HG03442 (cell line): ENCODE data around the gene FER.

Source experiments
- ATAC-seq: cut with Tn5 transposase; IDR thresholded peaks from one replicate; pipeline ENCODE4 v1.9.1; 2021; ENCODE audit warnings: mild to moderate bottlenecking, moderate library complexity; ENCODE audit not compliant: unreplicated experiment

Gene FER

DNA sequence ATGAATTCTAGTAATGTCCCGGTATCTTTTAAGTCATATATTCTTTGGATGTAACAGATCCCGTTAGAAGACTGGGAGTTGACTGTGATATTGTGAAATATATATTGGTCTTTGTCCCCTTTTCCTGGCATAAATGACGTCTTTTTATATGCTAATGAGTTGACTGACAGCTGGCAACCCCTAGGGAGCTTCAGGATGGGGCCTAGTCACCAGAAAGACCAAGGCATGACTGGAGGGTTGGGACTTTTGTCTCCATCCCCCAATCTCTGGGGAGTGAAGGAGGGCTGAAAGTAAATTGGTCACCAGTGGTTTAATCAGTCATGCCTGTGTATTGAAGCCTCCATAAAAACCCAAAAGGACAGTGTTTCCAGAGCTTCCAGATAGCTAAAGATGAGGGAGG is 420.5 kb downstream of the FER start:
- no peak for ATAC-seq

DNA sequence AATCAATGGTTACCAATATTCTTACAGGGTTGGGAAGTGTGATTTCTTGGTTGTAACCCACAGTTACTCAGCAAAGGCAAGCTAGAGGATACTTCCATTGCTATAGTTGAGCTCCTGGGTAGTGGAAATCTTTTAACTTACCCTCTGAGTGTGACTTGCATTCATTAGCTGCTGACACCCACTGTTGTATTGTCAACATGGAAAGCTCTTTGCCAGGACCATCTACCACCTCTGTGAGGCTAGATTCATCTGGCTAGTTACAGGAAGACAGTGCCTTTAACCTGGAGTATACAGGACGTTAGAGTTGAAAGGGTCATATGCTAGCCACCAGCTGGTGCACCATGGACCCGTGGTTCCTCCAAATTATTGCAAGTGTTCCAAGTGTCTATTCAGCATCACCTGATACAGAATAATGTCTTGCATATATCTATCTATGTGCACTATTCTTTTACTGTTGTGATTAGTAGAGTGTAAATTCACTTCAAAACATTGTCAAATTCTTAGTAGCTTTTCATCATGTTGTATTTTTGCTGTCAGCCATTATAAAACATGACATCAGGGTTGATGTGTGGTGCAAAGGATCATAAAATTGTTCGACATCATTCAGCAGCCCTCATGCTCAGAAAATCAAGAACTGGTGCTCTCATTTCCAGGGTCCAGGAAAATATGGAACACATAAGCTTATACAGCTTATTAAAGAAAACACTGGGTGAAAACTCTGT is 423.1 kb downstream of the FER start:
- ATAC-seq = no peak

- ATAC-seq = peak; percentile 59
These were observed 423.9 kb downstream of the FER start for GRCh38 chr5:109171437-109172073.

- ATAC-seq = no peak
These were observed 425.5 kb downstream of the FER start for GRCh38 chr5:109173036-109173794.

GRCh38 chr5:109177227-109177626 is 429.5 kb downstream of the FER start:
- no peak for ATAC-seq

DNA sequence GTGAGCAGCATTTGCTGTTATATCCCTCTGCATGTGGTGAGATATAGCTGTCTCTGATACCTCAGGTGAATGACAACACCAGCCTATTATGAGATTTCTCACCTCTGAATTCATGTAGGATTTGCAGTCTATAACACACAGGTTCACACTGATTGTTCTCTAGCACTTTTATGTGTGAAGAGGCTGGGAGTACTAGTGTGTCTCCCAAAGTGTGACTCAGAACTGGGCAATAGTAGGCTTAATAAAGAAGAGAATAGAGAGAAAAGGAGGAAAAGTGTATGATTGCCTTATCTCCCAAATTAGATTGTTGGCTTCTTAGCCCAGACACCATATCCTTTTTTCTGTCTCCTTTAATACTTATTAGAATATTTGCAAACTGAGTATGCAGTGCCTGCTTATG is 430.1 kb downstream of the FER start:
- ATAC-seq = no peak

- no peak for ATAC-seq
These were observed 433.0 kb downstream of the FER start for GRCh38 chr5:109180668-109181067.

DNA sequence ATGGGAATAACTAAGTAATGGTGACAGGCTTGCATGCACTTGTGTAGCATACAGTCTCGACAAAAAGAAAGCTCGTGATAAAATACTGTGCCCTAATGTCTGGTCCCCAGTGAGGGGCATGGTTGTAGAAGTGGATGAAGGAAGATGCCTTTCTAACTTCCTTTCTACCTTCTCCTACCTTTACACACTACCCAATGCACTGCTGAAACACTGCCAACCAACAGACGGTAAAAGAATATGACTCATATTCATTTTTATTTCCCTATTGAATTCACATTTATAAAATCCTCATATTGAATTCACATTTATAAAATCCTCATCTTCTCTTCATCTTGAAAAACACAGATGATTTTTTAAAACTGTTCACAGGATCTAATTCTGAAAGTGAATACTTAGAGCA is 439.1 kb downstream of the FER start:
- no peak for ATAC-seq

- peak; percentile 84 for ATAC-seq
These were observed 443.5 kb downstream of the FER start for GRCh38 chr5:109191153-109191558.

DNA sequence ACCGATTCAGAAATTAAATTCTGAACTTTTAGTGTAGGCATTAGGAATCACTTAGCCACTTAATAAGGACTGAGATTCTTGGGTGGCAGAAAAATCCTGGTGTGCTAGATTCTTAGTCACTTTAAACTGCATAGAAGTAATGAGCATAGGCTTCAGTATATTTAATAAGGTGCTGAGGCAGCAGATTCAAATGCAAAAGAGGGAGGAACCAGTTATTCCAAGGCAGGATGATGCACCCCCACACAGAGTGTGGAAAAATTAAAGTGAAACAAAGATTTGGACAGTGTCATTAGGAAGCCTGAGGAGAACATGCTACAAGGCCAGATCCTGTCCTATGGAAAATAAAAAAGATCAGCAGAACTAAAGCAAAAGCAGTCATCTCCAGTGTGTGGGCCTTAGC is 444.3 kb downstream of the FER start:
- no peak for ATAC-seq

DNA sequence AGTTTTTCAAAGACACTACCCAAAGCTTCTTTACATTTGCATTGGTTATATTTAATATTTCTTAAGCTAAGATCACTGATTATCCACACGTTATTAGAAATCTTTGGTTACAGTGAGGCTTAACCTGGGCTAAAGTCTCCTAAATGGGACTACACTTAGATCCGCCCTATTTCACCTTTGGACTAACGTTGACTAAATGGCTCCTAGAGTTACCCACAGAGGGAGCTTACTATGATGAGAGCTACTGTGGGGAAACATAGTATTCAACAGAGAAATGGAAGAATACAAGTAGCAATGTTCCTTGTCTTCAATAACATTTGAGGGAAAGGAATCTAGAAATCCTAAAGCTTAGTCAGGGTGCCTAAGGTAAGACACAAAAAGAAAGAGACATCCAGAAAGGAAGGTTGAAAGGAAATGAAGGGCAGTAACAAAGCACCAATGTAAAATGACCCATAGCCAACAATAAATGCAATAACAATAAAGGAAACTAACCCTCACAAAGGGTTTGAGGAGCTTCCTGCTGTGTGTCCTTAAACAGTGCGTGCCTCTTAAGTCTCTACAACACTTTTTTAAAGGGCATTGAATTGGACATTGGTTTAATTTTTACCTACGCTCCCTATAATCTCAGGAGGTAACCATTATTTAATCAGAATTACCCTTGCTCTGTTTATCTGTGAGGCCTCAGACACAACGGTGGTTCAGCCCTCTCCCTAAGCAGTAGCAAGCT is 445.0 kb downstream of the FER start:
- ATAC-seq = no peak

DNA sequence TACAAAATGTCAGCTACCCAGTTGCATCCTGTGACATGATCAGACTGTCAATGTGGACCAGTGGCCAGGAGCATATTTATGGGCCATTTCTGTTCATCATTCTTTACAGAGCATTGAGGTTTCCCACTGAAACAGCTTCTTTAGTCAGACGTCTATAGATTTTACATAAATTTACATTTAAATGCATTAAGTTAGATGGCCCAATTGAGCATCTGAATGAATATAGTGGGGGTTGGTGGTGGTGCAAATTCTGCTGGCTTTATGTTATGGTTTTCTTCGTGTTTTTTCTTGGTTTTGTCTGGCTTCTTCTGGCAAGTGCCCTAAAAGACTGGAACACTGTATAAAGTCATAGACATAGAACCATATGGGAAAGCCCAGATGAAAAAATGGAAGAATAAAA is 448.0 kb downstream of the FER start:
- no peak for ATAC-seq

DNA sequence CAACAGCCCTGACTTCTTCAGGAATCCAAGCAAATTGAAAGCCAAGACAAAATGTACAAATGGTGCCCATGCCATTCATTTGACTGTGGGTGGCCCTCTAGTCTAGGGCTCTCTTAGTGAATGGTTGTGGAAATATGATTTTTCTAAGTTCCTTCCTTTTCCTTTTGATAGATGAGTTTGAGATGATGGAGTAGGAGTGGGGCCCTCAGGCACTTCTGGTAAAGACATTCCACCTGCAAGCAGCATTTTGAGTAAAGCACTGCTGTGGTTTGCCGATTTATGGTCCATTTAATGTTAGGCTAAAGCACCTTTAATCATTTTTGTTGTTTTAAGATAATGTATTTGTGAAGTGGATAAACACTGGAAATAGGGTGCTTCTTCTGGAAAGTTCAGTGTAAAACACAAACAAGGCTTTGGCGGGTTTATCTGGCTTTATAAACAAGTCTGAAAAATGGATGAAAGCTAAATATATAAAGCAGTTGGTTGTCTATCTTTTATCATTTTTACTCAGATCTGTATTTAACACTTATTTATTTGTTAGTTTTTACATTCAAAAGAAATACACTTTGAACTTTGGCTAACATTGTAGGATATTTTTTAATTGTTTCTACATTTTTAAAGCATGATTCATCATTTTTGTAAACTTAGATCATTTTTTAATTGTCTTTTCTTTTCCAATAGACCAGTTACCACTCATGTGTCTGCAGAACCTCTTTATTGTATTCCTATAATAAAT is 448.6 kb downstream of the FER start:
- ATAC-seq = no peak

- ATAC-seq = no peak
These were observed 449.1 kb downstream of the FER start for GRCh38 chr5:109196823-109197160.

DNA sequence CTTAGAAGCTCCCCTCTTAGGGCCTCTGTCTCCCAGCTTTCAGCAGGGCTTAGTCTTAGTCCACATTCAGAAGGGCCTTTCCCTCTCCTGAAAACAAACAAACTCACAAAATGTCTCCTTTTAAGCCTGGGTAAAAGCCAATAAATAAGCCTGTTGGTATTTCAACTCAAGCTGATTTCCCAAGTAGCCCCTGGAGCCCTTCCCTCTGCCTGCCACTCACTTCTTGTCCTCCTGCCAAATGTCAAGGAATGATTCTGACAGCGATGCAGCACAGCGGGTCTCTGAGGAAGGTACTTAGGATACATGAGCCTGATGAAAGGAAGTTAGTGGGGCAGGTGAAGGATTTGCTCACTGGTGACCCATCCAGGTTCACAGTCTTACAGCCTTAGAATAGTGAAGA is 451.6 kb downstream of the FER start:
- no peak for ATAC-seq

DNA sequence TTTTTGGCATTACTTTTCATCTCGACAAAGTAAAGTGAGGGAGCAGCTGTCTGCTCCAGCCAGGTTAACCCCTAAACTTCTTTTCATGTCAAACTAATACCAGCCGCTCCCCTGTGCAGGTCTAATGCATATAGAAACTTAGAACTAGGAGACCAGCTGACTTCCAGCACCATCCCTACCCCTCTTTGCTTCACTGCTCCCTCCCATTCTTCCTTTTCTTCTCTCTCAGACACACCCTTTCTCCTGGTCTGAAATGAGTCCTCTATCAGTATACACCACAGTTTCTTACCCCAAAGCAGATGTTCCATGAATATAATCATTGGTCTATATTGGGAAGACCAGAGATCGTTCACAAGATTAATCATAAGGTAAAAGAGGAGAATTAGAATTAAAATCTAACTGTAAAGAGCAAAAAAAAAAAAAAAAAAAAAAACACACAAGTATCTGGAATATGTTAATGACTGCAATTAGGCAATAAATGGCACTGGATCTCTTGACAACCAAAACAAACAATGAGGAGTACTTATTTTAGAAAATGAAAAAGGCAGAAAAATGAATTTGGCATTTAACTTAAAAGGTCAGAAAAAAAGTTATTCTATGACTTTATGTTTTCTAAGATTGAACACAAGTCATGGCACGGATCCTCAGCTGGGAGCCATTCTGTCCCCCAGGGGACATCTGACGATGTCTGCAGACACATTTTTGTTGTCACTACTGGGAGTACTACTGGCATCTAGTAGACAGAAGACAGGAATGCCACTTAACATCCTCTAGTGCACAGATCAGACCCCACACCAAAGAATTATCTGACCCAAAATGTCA is 452.3 kb downstream of the FER start:
- ATAC-seq = no peak

- ATAC-seq = no peak
These were observed 467.3 kb downstream of the FER start for GRCh38 chr5:109215040-109215439.

DNA sequence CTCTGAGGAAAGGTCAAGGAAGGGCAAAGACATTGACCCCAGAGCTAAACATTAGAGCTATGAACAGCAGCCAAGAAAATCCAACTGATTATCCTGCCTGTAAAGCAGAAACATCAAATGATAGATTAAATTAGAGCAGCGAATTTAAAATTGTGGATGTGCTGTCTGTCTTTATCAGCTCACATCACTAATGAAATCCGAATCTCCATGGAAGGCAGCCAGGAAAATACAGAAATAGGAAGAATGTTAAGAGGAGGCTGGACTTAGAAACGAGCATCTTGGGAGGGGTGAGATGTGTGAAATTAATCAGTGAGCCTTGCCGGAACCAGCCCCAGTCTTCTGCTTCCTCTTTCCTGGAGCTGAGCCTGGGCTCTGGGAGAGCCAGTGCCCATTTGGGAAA is 471.1 kb downstream of the FER start:
- no peak for ATAC-seq

DNA sequence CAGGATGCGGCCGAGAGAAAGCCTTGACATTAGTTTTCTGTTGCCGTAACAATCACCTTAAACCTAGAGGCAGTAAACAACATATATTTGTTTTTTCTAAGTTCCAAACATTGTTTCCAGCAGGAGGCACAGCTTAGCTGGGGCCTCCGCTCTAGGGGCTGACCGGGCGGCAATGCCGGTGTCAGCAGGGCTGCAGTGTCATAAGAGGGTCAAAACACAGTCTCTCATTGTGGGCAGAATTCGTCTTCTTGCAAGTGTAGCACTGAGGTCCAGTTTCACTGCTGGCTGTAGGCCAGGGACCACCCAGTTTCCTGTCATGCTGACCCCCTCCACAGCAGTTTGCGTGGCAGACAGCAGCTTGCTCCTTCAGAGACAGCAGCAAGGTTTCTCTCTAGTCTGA is 475.8 kb downstream of the FER start:
- no peak for ATAC-seq

- ATAC-seq = no peak
These were observed 476.7 kb downstream of the FER start for GRCh38 chr5:109224276-109224882.
